Activated CD4-positive, alpha-beta T cell treated with anti-CD3 and anti-CD28 coated beads, Interleukin-10, Interleukin-2, amounts not matched to agents 100 ng/mL and 50 ng/mL, durations not matched to agents 16 hours and 8 hours (primary cell): ENCODE data around the gene CMYA5.
"Not testable (repeated sequence)": the region's sequence is repeated elsewhere in the genome, so short reads cannot be mapped to it uniquely, and the experiment has no call there.

Source experiments
- DNase-seq: peaks from one replicate; pipeline ENCODE4 v3.0.0-alpha.2; 2020

CMYA5 gene

GRCh38 chr5:79703381-79703645, 13.7 kb downstream of the CMYA5 start:
- no peak for DNase-seq

DNA sequence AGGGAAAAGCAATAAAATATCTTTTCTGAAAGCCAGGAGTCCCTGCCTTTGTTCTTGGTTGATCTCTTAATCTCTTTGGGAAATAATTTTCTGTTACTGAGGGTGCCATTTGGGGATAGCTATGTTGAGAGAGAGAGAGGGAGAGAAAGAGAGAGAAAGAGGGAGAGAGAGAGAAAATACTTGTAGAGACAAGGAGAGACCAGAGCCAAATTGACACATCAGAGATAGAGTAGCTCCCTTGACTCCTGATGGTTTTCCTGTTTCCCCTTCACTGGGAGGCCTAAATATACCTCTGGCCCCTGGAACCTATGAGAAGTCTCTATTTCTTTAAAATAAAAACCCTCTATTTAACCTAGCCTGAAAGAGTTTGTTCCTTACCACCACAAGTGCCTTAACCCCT, 14.9 kb downstream of the CMYA5 start:
- no peak for DNase-seq

- no peak for DNase-seq
Measured at GRCh38 chr5:79705632-79706031, 16.0 kb downstream of the CMYA5 start.

- DNase-seq, result not testable (repeated sequence)
Measured at GRCh38 chr5:79706317-79706716, 16.7 kb downstream of the CMYA5 start.

DNA sequence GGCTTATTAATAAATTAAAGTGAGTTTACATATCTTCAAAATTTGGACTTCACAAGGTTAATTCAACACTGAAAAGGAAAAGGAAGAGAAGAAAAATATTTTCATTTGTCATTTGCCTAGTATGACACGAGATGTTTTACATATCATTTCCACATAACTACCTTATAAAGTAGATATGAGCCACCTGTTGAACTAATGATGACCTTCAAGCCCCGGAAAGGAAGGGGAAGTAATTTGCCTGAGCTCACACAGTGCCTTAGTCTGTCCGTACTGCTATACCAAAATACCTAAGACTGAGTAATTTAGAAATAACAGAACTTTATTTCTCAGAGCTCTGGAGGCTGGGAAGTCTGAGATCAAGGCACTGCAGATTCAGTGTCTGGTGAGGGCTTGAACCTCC, 17.9 kb downstream of the CMYA5 start:
- no peak for DNase-seq

DNA sequence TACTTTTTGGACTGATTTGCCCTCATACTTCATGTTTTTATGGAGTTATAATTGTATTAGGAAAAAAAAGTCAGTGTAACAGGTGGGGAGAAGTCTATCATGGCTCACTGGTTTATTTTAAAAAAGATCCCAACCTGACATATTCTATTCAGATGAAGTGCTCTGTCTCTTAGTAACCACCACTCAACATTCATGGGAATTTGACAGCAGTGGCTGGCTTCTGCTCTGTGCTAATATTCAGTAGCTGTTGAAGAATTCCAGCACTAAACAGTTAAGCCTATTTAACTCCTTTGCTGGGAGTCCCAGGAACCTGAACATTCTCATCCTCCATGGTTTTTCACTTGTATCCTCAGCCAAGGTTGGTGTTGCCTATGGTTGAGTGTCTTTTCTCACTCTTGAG, 23.1 kb downstream of the CMYA5 start:
- no peak for DNase-seq

- no peak for DNase-seq
Measured at GRCh38 chr5:79713727-79714126, 24.1 kb downstream of the CMYA5 start.

DNA sequence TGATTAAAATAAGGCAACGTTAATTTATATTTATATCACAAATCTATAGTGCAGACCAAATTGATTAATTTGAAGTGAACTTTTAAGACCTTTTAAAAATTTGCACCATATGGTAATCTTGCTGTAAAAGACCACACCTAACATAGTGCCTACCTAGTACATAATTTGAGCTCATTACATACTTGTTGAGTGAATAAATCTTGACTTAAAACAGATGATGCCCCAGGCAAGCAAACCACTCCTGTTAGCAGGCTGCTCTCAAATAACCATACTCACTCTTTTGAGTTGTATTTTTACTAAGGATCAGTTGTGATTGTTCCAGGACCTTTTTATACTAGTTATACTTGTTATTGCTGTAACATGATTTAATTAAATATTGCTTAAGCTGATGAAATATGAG, 27.2 kb downstream of the CMYA5 start:
- DNase-seq, result no peak

GRCh38 chr5:79720096-79720495, 30.5 kb downstream of the CMYA5 start:
- DNase-seq, result no peak

GRCh38 chr5:79727451-79728355, 38.1 kb downstream of the CMYA5 start:
- DNase-seq, result no peak

GRCh38 chr5:79728396-79728795, 38.8 kb downstream of the CMYA5 start:
- DNase-seq, result no peak

- no peak for DNase-seq
Measured at GRCh38 chr5:79729679-79730078, 40.0 kb downstream of the CMYA5 start.

DNA sequence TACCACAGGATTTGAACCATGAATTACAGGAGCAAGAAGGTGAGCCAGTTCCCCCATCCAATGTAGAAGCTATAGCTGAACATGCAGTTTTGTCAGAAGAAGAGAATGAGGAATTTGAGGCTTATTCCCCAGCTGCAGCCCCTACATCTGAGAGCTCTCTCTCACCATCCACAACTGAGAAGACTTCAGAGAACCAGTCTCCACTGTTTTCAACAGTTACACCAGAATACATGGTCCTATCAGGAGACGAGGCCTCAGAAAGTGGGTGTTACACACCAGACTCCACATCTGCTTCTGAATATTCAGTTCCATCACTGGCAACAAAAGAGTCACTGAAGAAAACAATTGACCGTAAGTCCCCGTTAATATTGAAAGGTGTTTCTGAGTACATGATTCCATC, 40.9 kb downstream of the CMYA5 start:
- no peak for DNase-seq

DNA sequence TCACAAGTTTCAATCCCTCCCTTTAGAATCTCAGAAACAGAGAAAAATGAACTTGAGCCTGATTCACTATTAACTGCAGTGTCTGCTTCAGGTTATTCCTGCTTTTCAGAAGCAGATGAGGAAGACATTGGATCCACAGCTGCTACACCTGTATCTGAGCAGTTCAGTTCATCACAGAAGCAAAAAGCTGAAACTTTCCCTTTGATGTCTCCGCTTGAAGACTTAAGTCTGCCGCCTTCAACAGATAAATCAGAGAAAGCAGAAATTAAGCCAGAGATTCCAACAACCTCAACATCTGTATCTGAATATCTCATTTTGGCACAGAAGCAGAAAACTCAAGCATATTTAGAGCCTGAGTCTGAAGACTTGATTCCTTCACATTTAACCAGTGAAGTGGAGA, 42.1 kb downstream of the CMYA5 start:
- DNase-seq, result no peak

GRCh38 chr5:79736528-79737514, 47.2 kb downstream of the CMYA5 start:
- peak; percentile 25 for DNase-seq

GRCh38 chr5:79738349-79738748, 48.7 kb downstream of the CMYA5 start:
- DNase-seq, result no peak

DNA sequence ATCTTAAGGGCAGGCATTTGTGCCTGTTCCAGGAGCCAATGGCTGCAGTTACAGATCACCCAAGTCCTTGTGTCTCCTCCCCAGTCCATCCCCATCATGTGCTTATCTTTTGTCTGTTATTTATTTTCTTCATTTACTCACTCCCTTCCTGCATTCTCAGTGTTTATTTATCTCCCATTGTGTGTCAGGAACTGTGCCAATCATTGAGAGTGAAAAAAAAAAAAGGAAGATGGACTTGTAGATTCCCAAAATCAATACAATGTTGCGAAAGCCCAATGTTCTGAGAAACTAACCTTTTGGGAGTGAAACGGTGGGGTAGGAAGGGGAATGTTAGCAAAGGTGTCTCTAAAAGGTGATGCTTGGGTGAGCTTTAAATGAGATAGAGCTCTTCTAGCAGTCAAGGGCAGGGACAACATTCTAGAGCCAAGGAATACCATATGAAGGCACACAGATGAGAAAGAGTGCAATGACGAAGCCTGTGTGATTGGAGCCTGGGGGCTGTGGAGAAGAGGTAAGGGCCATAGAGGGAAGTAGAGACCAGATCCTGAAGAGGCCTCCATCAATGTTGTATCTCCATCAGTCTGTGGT, 53.0 kb downstream of the CMYA5 start:
- no peak for DNase-seq

DNA sequence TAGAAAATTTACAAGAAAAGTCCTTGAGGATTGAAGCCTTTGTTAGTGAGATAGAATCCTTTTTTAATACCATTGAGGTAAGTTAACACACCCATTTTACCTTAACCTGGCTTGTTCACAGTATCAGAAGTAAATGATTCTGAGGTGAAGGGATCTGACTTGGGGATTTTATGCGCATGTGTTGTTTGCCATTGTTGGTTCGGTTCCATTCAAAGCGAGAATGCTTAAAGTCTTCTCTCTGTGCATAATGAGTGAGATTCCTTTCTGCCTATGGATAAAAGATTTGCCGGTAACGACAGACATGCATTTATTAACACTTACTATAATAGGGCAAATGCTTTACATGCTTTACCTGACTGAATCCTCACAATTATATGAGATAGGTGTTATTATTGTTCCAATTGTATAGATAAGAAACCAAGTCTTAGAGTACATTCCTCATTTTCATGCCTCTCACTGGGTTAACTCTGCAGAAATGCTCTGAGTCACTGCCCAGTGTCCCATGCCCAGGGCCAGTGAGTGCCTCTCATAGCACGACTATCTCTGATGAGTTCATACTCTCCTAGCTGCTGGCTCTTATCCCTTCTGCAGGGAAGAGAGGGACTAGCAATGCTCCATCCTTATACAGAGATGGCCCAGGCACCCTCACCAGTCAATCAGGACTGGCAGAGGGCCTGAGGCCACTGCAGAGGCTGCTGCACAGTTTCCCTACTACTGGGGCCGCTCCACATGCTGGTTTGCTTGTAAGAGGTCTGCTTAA, 54.4 kb downstream of the CMYA5 start:
- DNase-seq, result no peak

DNA sequence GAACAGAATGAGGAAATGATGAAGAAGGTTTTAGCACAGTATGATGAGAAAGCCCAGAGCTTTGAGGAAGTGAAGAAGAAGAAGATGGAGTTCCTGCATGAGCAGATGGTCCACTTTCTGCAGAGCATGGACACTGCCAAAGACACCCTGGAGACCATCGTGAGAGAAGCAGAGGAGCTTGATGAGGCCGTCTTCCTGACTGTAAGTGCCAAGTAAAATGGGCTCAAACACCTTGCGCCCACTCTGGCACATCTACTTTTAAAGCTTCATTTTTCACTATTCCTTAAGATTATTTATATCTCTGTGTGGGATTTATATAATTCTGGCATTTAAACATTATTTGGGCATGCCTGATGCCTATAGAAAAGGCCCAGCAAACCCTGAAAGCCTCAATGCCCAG, 55.6 kb downstream of the CMYA5 start:
- no peak for DNase-seq

- DNase-seq, result no peak
Measured at GRCh38 chr5:79746642-79747569, 57.3 kb downstream of the CMYA5 start.

GRCh38 chr5:79750611-79751510, 61.2 kb downstream of the CMYA5 start:
- no peak for DNase-seq
